DOHH2 (cell line): ENCODE results near the gene SULT6B1.
"Not testable (repeated sequence)": the region's sequence is repeated elsewhere in the genome, so short reads cannot be mapped to it uniquely, and the experiment has no call there.

Source experiments
- CTCF ChIP-seq: fragments of 200-600 bp; sonication (generic); IDR thresholded peaks from one replicate; pipeline ENCODE4 v1.5.1; 2014; ENCODE audit warnings: antibody characterized with exemption, mild to moderate bottlenecking, low read depth, low read length; ENCODE audit not compliant: poor library complexity, severe bottlenecking
- EZH2phosphoT487 ChIP-seq: fragments of 200-600 bp; sonication (generic); IDR thresholded peaks from 2 replicates; pipeline ENCODE4 v1.6.1; 2017; ENCODE audit warnings: borderline replicate concordance, mild to moderate bottlenecking, antibody characterized with exemption, low read length, moderate library complexity, mixed read lengths

GRCh38 chr2:37205071-37205661 lies 16.7 kb upstream of the SULT6B1 start:
- not testable (repeated sequence) for TF ChIP-seq CTCF, EZH2phosphoT487
